CD8-positive, alpha-beta memory T cell (primary cell): Measurements from ENCODE around the gene GNRHR. TPM values are rescaled to one million over a fixed set of nuclear protein-coding genes. Genes with fewer than 3 reads are reported as not detected.
"Not testable (repeated sequence)": the region's sequence is repeated elsewhere in the genome, so short reads cannot be mapped to it uniquely, and the experiment has no call there.

Source experiments
- CTCF ChIA-PET: fragments of 350-600 bp; sonication (Branson Sonifier 250); formaldehyde crosslinking; loops from one replicate; lab custom pipeline; 2021; ENCODE audit warnings: antibody characterized with exemption; lab: Charles Lee
- POLR2A ChIA-PET: fragments of 350-600 bp; sonication (Branson Sonifier 250); formaldehyde crosslinking; loops from one replicate; lab custom pipeline; 2021; ENCODE audit warnings: antibody characterized with exemption; lab: Charles Lee
- DNase-seq, 5 donors: peaks; one replicate each; pipeline versions ENCODE4 v3.0.0 to v3.0.0-alpha.2; 2020 to 2022; ENCODE audit warnings: mixed read lengths in 1 of 5
- H3K27ac ChIP-seq: one replicate; pipeline ENCODE4 v1.7.0; 2013; ENCODE audit warnings: low read depth, mild to moderate bottlenecking, low read length, moderate library complexity
- H3K27me3 ChIP-seq: 2 replicates; pipeline ENCODE4 v1.7.0; 2013; ENCODE audit warnings: low read length, mild to moderate bottlenecking; ENCODE audit not compliant: insufficient read depth, poor library complexity, severe bottlenecking
- H3K36me3 ChIP-seq: 2 replicates; pipeline ENCODE4 v1.7.0; 2013; ENCODE audit warnings: mild to moderate bottlenecking, low read length, moderate library complexity; ENCODE audit not compliant: insufficient read depth
- H3K4me1 ChIP-seq: 2 replicates; pipeline ENCODE4 v1.7.0; 2013; ENCODE audit warnings: mild to moderate bottlenecking, low read length, moderate library complexity; ENCODE audit not compliant: insufficient read depth
- H3K4me3 ChIP-seq: 2 replicates; pipeline ENCODE4 v1.7.0; 2013; ENCODE audit warnings: mild to moderate bottlenecking, low read length
- H3K9me3 ChIP-seq: 2 replicates; pipeline ENCODE4 v1.7.0; 2013; ENCODE audit warnings: mild to moderate bottlenecking, low read length
- H3K27ac Mint-ChIP-seq, 8 donors: one replicate each; pipeline ENCODE4 v1.8.0; 2020 to 2021; ENCODE audit warnings: mixed read lengths in 8 of 8, mild to moderate bottlenecking in 6 of 8, inconsistent platforms in 3 of 8, moderate library complexity in 3 of 8
- H3K27me3 Mint-ChIP-seq, 2 donors: one replicate each; pipeline ENCODE4 v1.8.0; 2020 to 2021; ENCODE audit warnings: mixed read lengths in 2 of 2, mild to moderate bottlenecking in 1 of 2, moderate library complexity in 1 of 2
- H3K36me3 Mint-ChIP-seq, 3 donors: one replicate each; pipeline ENCODE4 v1.8.0; 2020 to 2021; ENCODE audit warnings: mixed read lengths in 3 of 3, inconsistent platforms in 1 of 3, mild to moderate bottlenecking in 1 of 3
- H3K4me1 Mint-ChIP-seq, 3 donors: one replicate each; pipeline ENCODE4 v1.8.0; 2020 to 2021; ENCODE audit warnings: mixed read lengths in 3 of 3, inconsistent platforms in 1 of 3, mild to moderate bottlenecking in 1 of 3
- H3K4me3 Mint-ChIP-seq, 7 donors: one replicate each; pipeline ENCODE4 v1.8.0; 2020 to 2021; ENCODE audit warnings: mixed read lengths in 7 of 7, mild to moderate bottlenecking in 6 of 7, moderate library complexity in 4 of 7, inconsistent platforms in 2 of 7
- H3K9me3 Mint-ChIP-seq, 5 donors: one replicate each; pipeline ENCODE4 v1.8.0; 2020 to 2022; ENCODE audit warnings: mixed read lengths in 5 of 5, mild to moderate bottlenecking in 3 of 5, moderate library complexity in 2 of 5, inconsistent platforms in 1 of 5
- polyA plus RNA-seq: library from polyadenylated mRNA; unstranded; fragments of 300-500 nt; fragmentation: Illumina TruSeq; gene quantifications from one replicate; pipeline ENCODE4 v1.2.3, GENCODE V29; 2021
- total RNA-seq, 2 experiments: library from RNA; stranded (reverse); gene quantifications; one replicate each; pipeline ENCODE4 v1.2.3, GENCODE V29; 2021

GNRHR gene
- total and polyA plus RNA-seq, 3 experiments from 2014 or later: not detected

- no peak for DNase-seq
- Histone ChIP-seq H3K4me3 (no peak overlapping the region), H3K4me1 (no peaks in the 10 kb centered on the region), H3K27me3 (no peaks in the 10 kb centered on the region), H3K9me3 (no peaks in the 10 kb centered on the region), H3K36me3 (no peaks in the 10 kb centered on the region), H3K27ac (no peak overlapping the region)
- H3K4me1 Mint-ChIP-seq: peaks cover 4 to 6% (median 5%) of the 10 kb centered on the region in 3 donors
- ChIA-PET CTCF (no interaction called here), POLR2A (no interaction called here)
- H3K27me3 Mint-ChIP-seq: peaks cover 0 to 2% of the 10 kb centered on the region in 2 donors
- H3K4me3 Mint-ChIP-seq: no peak overlapping the region
- no peaks in the 10 kb centered on the region for H3K9me3 Mint-ChIP-seq
- no peak overlapping the region for H3K27ac Mint-ChIP-seq
- peaks cover 0 to 4% (median 2%) of the 10 kb centered on the region in 3 donors for H3K36me3 Mint-ChIP-seq
Measured at GRCh38 chr4:67765928-67766327, 11.7 kb upstream of the GNRHR start.

- peaks cover 0 to 2% of the 10 kb centered on the region in 2 donors for H3K27me3 Mint-ChIP-seq
- H3K4me3 Mint-ChIP-seq: no peak overlapping the region
- H3K4me1 ChIP-seq: no peaks in the 10 kb centered on the region
- no peaks in the 10 kb centered on the region for H3K27me3 ChIP-seq
- H3K27ac Mint-ChIP-seq: no peak overlapping the region
- H3K4me1 Mint-ChIP-seq: peaks cover 5 to 6% (median 6%) of the 10 kb centered on the region in 3 donors
- no peak overlapping the region for H3K27ac ChIP-seq
- H3K36me3 Mint-ChIP-seq: peaks cover 0 to 4% (median 2%) of the 10 kb centered on the region in 3 donors
- H3K36me3 ChIP-seq: no peaks in the 10 kb centered on the region
- ChIA-PET CTCF (no interaction called here), POLR2A (no interaction called here)
- DNase-seq: no peak
- H3K4me3 ChIP-seq: no peak overlapping the region
- no peaks in the 10 kb centered on the region for H3K9me3 ChIP-seq
- H3K9me3 Mint-ChIP-seq: no peaks in the 10 kb centered on the region
Measured at GRCh38 chr4:67765401-67765800, 11.2 kb upstream of the GNRHR start.

GRCh38 chr4:67764183-67764582, 10.0 kb upstream of the GNRHR start:
- no peaks in the 10 kb centered on the region for H3K36me3 ChIP-seq
- H3K4me3 ChIP-seq: no peak overlapping the region
- ChIA-PET POLR2A (no interaction called here), CTCF (no interaction called here)
- Mint-ChIP-seq H3K4me3 (no peak overlapping the region), H3K27me3 (peaks cover 0 to 2% of the 10 kb centered on the region in 2 donors), H3K36me3 (peaks cover 0 to 4% (median 2%) of the 10 kb centered on the region in 3 donors), H3K4me1 (peaks cover 5 to 6% (median 6%) of the 10 kb centered on the region in 3 donors), H3K9me3 (no peaks in the 10 kb centered on the region), H3K27ac (no peak overlapping the region)
- H3K27ac ChIP-seq: no peak overlapping the region
- no peaks in the 10 kb centered on the region for H3K4me1 ChIP-seq
- H3K9me3 ChIP-seq: no peaks in the 10 kb centered on the region
- H3K27me3 ChIP-seq: no peaks in the 10 kb centered on the region
- no peak for DNase-seq

GRCh38 chr4:67762086-67762485, 7.9 kb upstream of the GNRHR start:
- peaks cover 5 to 6% (median 6%) of the 10 kb centered on the region in 3 donors for H3K4me1 Mint-ChIP-seq
- DNase-seq: no peak
- peak overlapping the region in 7 of 8 donors; percentile 14 to 84 (median 73) for H3K27ac Mint-ChIP-seq
- no peaks in the 10 kb centered on the region for H3K9me3 ChIP-seq
- no peaks in the 10 kb centered on the region for H3K36me3 ChIP-seq
- peaks cover 0 to 5% (median 2%) of the 10 kb centered on the region in 3 donors for H3K36me3 Mint-ChIP-seq
- CTCF ChIA-PET: interaction anchor here (1.4 kb wide), 1 partner anchor 18 kb away, joined by 3 read pairs; no protein-coding TSS in a partner anchor
- no peak overlapping the region for H3K4me3 ChIP-seq
- H3K4me1 ChIP-seq: no peaks in the 10 kb centered on the region
- POLR2A ChIA-PET: no interaction called here
- H3K4me3 Mint-ChIP-seq: peak overlapping the region in 6 of 7 donors; percentile 2 to 75 (median 24)
- H3K9me3 Mint-ChIP-seq: no peaks in the 10 kb centered on the region
- peaks cover 0 to 2% of the 10 kb centered on the region in 2 donors for H3K27me3 Mint-ChIP-seq
- no peak overlapping the region for H3K27ac ChIP-seq
- H3K27me3 ChIP-seq: no peaks in the 10 kb centered on the region

GRCh38 chr4:67756991-67757390, 2.8 kb upstream of the GNRHR start:
- CTCF ChIA-PET: interaction anchor here (1.5 kb wide), 1 partner anchor 10 kb away, joined by 4 read pairs; no protein-coding TSS in a partner anchor
- H3K27ac Mint-ChIP-seq, H3K27me3 ChIP-seq, H3K27ac ChIP-seq, H3K4me3 ChIP-seq, H3K36me3 Mint-ChIP-seq, H3K9me3 Mint-ChIP-seq, H3K9me3 ChIP-seq, H3K4me1 Mint-ChIP-seq, H3K4me3 Mint-ChIP-seq, POLR2A ChIA-PET, DNase-seq, H3K4me1 ChIP-seq, H3K27me3 Mint-ChIP-seq, H3K36me3 ChIP-seq: not testable (repeated sequence)

- H3K27ac Mint-ChIP-seq: no peak overlapping the region
- CTCF ChIA-PET: interaction anchor here (1.5 kb wide), 1 partner anchor 9 kb away, joined by 4 read pairs; no protein-coding TSS in a partner anchor
- peaks cover 0 to 1% (median 0%) of the 10 kb centered on the region in 3 donors for H3K4me1 Mint-ChIP-seq
Measured at GRCh38 chr4:67755974-67756373, 1.8 kb upstream of the GNRHR start.

GRCh38 chr4:67751260-67751659, 2.9 kb downstream of the GNRHR start:
- no peak overlapping the region for H3K27ac ChIP-seq
- H3K36me3 ChIP-seq: no peaks in the 10 kb centered on the region
- Mint-ChIP-seq H3K4me1 (no peaks in the 10 kb centered on the region), H3K4me3 (no peak overlapping the region), H3K27me3 (no peaks in the 10 kb centered on the region), H3K27ac (no peak overlapping the region), H3K9me3 (no peaks in the 10 kb centered on the region), H3K36me3 (no peaks in the 10 kb centered on the region)
- H3K27me3 ChIP-seq: no peaks in the 10 kb centered on the region
- POLR2A ChIA-PET: no interaction called here
- no peak overlapping the region for H3K4me3 ChIP-seq
- no peaks in the 10 kb centered on the region for H3K4me1 ChIP-seq
- H3K9me3 ChIP-seq: no peaks in the 10 kb centered on the region
- CTCF ChIA-PET: no interaction called here
- no peak for DNase-seq

More at GRCh38 chr4:67755974-67756373, 1.8 kb upstream of the GNRHR start:
- POLR2A ChIA-PET: no interaction called here
- Histone ChIP-seq H3K27me3 (no peaks in the 10 kb centered on the region), H3K4me1 (no peaks in the 10 kb centered on the region), H3K4me3 (no peak overlapping the region), H3K9me3 (no peaks in the 10 kb centered on the region), H3K36me3 (no peaks in the 10 kb centered on the region), H3K27ac (no peak overlapping the region)
- Mint-ChIP-seq H3K4me3 (no peak overlapping the region), H3K9me3 (no peaks in the 10 kb centered on the region), H3K36me3 (peaks cover 0 to 5% (median 4%) of the 10 kb centered on the region in 3 donors), H3K27me3 (no peaks in the 10 kb centered on the region)
- DNase-seq: no peak

GRCh38 chr4:67750691-67751090, 3.5 kb downstream of the GNRHR start:
- Mint-ChIP-seq H3K4me1 (no peaks in the 10 kb centered on the region), H3K4me3 (no peak overlapping the region), H3K36me3 (no peaks in the 10 kb centered on the region), H3K27ac (no peak overlapping the region), H3K27me3 (no peaks in the 10 kb centered on the region), H3K9me3 (no peaks in the 10 kb centered on the region)
- no peaks in the 10 kb centered on the region for H3K36me3 ChIP-seq
- DNase-seq: no peak
- no peaks in the 10 kb centered on the region for H3K4me1 ChIP-seq
- no peak overlapping the region for H3K27ac ChIP-seq
- CTCF ChIA-PET: interaction anchor here (1.4 kb wide), 1 partner anchor 50 kb away, joined by 3 read pairs; the partner anchor contains the start of gene UBA6
- no peaks in the 10 kb centered on the region for H3K9me3 ChIP-seq
- no peak overlapping the region for H3K4me3 ChIP-seq
- H3K27me3 ChIP-seq: no peaks in the 10 kb centered on the region
- POLR2A ChIA-PET: no interaction called here
